Breast epithelium (tissue), 3 donors: ENCODE data around the gene CUBN.
"Not testable (repeated sequence)": the region's sequence is repeated elsewhere in the genome, so short reads cannot be mapped to it uniquely, and the experiment has no call there.

Source experiments
- POLR2A ChIP-seq: fragments of 450-650 bp; IDR thresholded peaks from one replicate; pipeline ENCODE4 v1.6.1; 2016; ENCODE audit warnings: antibody characterized with exemption, mild to moderate bottlenecking, moderate library complexity
- POLR2AphosphoS5 ChIP-seq, 3 donors: sonication (generic); formaldehyde crosslinking; IDR thresholded peaks; one replicate each; pipeline ENCODE4 v1.6.1; 2017; ENCODE audit warnings: antibody characterized with exemption in 3 of 3
- TF ChIP-seq, protein P1 (sequence below), 3 donors: fragments of 450-650 bp; IDR thresholded peaks; one replicate each; pipeline ENCODE4 v1.5.1; 2016 to 2017; ENCODE audit warnings: antibody characterized with exemption in 3 of 3, mild to moderate bottlenecking in 3 of 3, moderate library complexity in 3 of 3

DNA sequence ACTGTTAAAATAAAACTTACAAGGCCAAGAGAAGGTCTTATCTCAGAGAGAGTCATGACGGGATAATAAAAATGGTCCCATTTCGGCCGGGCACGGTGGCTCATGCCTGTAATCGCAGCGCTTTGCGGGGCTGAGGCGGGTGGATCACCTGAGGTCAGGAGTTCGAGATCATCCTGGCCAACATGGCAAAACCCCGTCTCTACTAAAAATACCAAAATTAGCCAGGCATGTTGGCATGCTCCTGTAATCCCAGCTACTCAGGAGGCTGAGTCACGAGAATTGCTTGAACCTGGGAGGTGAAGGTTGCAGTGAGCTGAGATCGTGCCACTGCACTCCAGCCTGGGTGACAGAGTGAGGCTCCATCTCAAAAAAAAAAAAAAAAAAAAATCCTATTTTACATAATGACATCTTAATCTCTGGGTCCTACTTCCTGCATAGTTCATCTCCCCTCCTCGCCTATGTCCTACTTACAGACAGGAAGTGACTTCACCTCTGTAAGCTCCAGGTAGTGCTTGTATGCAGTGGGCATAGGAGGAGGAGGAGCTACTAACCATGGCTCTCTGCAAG lies 14.7 kb downstream of the CUBN start:
- TF ChIP-seq, protein P1, sequence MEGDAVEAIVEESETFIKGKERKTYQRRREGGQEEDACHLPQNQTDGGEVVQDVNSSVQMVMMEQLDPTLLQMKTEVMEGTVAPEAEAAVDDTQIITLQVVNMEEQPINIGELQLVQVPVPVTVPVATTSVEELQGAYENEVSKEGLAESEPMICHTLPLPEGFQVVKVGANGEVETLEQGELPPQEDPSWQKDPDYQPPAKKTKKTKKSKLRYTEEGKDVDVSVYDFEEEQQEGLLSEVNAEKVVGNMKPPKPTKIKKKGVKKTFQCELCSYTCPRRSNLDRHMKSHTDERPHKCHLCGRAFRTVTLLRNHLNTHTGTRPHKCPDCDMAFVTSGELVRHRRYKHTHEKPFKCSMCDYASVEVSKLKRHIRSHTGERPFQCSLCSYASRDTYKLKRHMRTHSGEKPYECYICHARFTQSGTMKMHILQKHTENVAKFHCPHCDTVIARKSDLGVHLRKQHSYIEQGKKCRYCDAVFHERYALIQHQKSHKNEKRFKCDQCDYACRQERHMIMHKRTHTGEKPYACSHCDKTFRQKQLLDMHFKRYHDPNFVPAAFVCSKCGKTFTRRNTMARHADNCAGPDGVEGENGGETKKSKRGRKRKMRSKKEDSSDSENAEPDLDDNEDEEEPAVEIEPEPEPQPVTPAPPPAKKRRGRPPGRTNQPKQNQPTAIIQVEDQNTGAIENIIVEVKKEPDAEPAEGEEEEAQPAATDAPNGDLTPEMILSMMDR (IDR thresholded peaks at IDR 0.05): not testable (repeated sequence)
- not testable (repeated sequence) for TF ChIP-seq POLR2A; POLR2AphosphoS5 (IDR thresholded peaks at IDR 0.05)
